ENCODE data around the gene GTF3C1.

DNA sequence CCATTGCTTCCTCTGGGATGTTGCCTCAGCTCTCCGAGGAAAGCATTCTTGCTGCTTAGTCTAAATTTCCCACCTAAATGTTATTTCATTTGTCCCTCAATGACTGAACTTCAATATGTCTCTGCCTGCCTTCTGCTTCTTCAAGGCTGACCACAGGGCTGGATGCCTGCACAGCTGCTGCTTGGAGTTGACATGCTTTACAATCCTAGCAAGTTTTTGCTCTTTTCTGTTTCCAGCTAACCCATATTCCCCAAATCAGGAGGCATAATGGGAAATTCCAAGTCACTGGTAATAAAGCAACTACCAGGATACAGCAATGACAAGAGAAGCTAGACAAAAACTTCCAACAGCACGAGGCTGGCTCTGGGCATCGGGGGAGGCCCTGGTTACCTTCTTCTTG is 48.9 kb downstream of the GTF3C1 start:
- TF ChIP-seq, protein P1, sequence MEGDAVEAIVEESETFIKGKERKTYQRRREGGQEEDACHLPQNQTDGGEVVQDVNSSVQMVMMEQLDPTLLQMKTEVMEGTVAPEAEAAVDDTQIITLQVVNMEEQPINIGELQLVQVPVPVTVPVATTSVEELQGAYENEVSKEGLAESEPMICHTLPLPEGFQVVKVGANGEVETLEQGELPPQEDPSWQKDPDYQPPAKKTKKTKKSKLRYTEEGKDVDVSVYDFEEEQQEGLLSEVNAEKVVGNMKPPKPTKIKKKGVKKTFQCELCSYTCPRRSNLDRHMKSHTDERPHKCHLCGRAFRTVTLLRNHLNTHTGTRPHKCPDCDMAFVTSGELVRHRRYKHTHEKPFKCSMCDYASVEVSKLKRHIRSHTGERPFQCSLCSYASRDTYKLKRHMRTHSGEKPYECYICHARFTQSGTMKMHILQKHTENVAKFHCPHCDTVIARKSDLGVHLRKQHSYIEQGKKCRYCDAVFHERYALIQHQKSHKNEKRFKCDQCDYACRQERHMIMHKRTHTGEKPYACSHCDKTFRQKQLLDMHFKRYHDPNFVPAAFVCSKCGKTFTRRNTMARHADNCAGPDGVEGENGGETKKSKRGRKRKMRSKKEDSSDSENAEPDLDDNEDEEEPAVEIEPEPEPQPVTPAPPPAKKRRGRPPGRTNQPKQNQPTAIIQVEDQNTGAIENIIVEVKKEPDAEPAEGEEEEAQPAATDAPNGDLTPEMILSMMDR (IDR thresholded peaks at IDR 0.05): no peak
- TF ChIP-seq POLR2A (IDR thresholded peaks at IDR 0.05): no peak
